NCI-H2196 (cell line): ENCODE data around the gene NCKAP1.
"Not testable (repeated sequence)": the region's sequence is repeated elsewhere in the genome, so short reads cannot be mapped to it uniquely, and the experiment has no call there.

Source experiments
- DNase-seq: peaks from one replicate; lab custom pipeline; 2025; ENCODE audit not compliant: unreplicated experiment; lab: John Stamatoyannopoulos, UW

Gene NCKAP1

GRCh38 chr2:183037553-183038340 is 510 bp downstream of the NCKAP1 start:
- no peak for DNase-seq

- no peak for DNase-seq
Observed at GRCh38 chr2:183037074-183037552, 1.1 kb downstream of the NCKAP1 start.

GRCh38 chr2:183035954-183036669 is 2.1 kb downstream of the NCKAP1 start:
- no peak for DNase-seq

- no peak for DNase-seq
Observed at GRCh38 chr2:183035298-183035953, 2.8 kb downstream of the NCKAP1 start.

- DNase-seq, result no peak
Observed at GRCh38 chr2:183034806-183035205, 3.5 kb downstream of the NCKAP1 start.

GRCh38 chr2:183033951-183034350 is 4.3 kb downstream of the NCKAP1 start:
- DNase-seq, result no peak

- DNase-seq, result no peak
Observed at GRCh38 chr2:183031911-183032794, 6.1 kb downstream of the NCKAP1 start.

- no peak for DNase-seq
Observed at GRCh38 chr2:183029219-183029618, 9.0 kb downstream of the NCKAP1 start.

GRCh38 chr2:183028108-183028507 is 10.1 kb downstream of the NCKAP1 start:
- no peak for DNase-seq

- DNase-seq, result no peak
Observed at GRCh38 chr2:183027443-183027842, 10.8 kb downstream of the NCKAP1 start.

- no peak for DNase-seq
Observed at GRCh38 chr2:183026424-183026823, 11.8 kb downstream of the NCKAP1 start.

- DNase-seq, result no peak
Observed at GRCh38 chr2:183025993-183026392, 12.3 kb downstream of the NCKAP1 start.

- no peak for DNase-seq
Observed at GRCh38 chr2:183024339-183025095, 13.7 kb downstream of the NCKAP1 start.

GRCh38 chr2:183022711-183023110 is 15.5 kb downstream of the NCKAP1 start:
- no peak for DNase-seq

- no peak for DNase-seq
Observed at GRCh38 chr2:183021613-183022012, 16.6 kb downstream of the NCKAP1 start.

- no peak for DNase-seq
Observed at GRCh38 chr2:183019718-183020442, 18.4 kb downstream of the NCKAP1 start.

GRCh38 chr2:183017845-183018244 is 20.4 kb downstream of the NCKAP1 start:
- not testable (repeated sequence) for DNase-seq

- DNase-seq, result no peak
Observed at GRCh38 chr2:183014005-183014404, 24.3 kb downstream of the NCKAP1 start.

- no peak for DNase-seq
Observed at GRCh38 chr2:183011743-183012142, 26.5 kb downstream of the NCKAP1 start.
